ENCODE data around the gene SMCR8.
A peak's percentile ranks its signal among the peaks of the same experiment; 100 is the strongest.
"Not testable (repeated sequence)": the region's sequence is repeated elsewhere in the genome, so short reads cannot be mapped to it uniquely, and the experiment has no call there.

SMCR8 gene

DNA sequence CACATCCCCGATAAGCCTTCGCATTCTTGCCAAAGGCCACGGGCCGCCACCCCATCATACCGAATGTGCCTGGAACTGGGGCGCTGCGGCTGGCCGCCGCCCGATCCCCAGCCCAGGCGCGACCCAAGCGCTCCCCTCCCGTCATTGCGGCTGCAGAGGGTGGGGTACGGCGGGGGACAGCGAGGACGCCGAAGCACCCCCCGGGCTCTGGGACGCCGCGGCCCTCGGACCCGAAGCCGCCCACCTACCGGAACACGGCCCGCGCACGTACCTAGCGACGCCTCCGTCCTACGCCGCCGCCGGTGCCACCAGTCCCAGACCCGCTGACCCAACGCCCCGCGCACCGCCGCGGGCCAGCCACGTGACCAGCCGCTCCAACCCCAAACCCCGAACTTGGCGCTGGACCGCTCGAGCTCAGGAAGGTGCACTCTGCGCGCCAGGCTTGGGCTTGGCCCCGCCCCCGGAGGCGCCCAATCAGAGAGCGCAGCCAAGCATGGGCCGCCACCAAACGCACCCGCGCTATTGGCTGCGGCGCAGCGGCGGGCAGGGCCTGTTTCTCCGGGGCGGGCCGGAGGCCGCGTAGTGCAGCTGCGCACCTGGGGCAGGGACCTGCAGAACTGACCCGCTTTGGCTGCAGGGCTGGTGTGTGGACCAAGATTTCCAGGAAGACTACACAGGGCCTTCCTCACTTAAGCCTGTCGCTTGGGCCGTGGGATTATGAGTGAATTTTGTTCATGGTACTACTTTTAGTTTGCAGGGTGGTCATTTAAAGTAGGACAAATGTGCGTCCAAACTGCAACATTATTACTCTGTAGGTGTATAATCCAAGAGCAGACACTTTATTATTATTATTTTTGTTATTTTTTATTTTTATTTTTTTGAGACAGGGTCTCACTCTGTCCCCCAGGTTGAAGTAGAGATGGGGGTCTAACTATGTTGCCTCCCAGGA is 48.3 kb downstream of the SMCR8 start, which contains the start of gene SHMT1:
Gene SHMT1 (minus strand): TSS at position 450 of the 949 bp plus-strand sequence. CDS start 7,569 bp downstream, outside the sequence.
- DNase-seq: peak; percentile 60

DNA sequence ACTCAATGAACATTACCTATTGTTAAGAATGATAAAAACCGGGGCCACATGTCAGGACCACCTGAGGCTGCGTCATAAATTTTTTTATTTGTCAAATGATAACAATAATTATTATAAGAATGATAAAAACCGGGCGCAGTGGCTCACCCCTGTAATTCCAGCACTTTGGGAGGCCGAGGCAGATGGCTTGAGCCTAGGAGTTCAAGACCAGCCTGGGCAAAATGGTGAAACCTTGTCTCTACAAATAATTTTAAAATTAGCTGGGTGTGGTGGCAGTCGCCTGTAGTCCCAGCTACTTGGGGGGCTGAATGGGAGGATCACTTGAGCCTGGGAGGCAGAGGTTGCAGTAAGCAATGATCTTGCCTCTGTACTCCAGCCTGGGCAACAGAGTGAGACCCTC is 49.1 kb downstream of the SMCR8 start:
- no peak for DNase-seq

DNA sequence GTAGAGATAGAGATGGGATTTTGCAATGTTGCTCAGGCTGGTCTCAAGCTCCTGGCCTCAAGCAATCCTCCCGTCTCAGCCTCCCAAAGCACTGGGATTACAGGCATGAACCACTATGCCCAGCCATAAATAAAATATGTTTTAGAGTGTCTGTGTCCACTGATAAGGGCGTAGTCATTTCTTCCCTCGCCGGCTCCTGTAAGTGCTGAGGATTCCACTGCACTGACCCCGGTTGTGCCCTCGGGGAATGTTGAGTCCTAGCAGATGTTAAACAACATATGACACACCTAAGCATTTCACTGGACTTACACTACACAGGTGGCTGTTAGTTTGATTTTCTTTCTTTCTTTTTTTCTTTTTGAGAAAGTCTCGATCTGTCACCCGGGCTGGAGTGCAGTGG is 53.9 kb downstream of the SMCR8 start:
- no peak for DNase-seq

- DNase-seq: no peak
Observed at GRCh38 chr17:18370761-18371160, 55.7 kb downstream of the SMCR8 start.

DNA sequence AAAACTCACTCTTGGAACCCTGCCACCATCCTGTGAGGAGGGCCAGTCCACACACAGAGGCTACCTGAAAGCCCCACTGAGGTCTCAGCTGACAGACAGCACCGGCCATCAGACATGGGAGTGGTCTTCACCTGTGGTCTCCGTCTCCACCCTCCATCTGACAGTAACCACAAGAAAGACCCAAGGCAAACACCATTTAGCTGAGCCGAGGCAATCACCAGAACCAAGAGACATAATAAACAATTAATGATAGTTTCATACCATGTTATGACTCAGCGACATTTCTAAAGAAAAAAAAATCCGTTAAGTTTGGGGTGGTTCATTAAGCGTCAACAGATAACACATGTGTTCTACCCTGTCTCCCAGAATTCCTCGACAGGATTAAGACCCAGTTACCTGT is 56.4 kb downstream of the SMCR8 start:
- no peak for DNase-seq

DNA sequence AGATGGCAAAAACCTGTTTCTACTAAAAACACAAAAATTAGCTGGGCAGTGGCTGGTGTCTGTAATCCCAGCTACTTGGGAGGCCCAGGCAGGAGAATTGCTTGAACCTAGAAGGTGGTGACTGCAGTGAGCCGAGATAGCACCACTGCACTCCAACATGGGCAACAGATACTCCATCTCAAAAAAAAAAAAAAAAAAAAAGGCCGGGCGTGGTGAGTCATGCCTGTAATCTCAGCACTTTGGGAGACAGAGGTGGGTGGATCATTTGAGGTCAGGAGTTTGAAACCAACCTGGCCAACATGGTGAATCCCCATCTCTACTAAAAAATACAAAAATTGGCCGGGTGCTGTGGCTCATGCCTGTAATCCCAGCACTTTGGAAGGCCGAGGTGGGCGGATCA is 58.1 kb downstream of the SMCR8 start:
- not testable (repeated sequence) for DNase-seq

- DNase-seq: no peak
Observed at GRCh38 chr17:18374216-18374615, 59.1 kb downstream of the SMCR8 start.

Data from DMS79 treated with DMSO at 0.1 percent for 48 hours (cell line).